Transverse colon (tissue), 3 donors: ENCODE data around the gene UTRN.

Source experiments
- CTCF ChIP-seq, 5 experiments: fragments of 200-600 bp in 3 of 5; fragments of 450-650 bp in 2 of 5; sonication (generic) in 3 of 5; IDR thresholded peaks; 1 replicate in 2 of 5; 2 replicates in 3 of 5; pipeline ENCODE4 v1.5.1; 2016 to 2017; ENCODE audit warnings: antibody characterized with exemption in 5 of 5, inconsistent platforms in 3 of 5, mild to moderate bottlenecking in 2 of 5, moderate library complexity in 1 of 5
- EP300 ChIP-seq: sonication (generic); formaldehyde crosslinking; IDR thresholded peaks from one replicate; pipeline ENCODE4 v1.6.1; 2017; ENCODE audit warnings: antibody characterized with exemption, low read depth
- POLR2A ChIP-seq: fragments of 450-650 bp; IDR thresholded peaks from one replicate; pipeline ENCODE4 v1.6.1; 2016; ENCODE audit warnings: antibody characterized with exemption, mild to moderate bottlenecking, moderate library complexity

GRCh38 chr6:144259986-144260385 is 25.1 kb upstream of the UTRN start:
- TF ChIP-seq CTCF (IDR thresholded peaks at IDR 0.05) (no peak), POLR2A (no peak), EP300 (no peak)
